CD4-positive, alpha-beta T cell treated with Interferon alpha-2 for 1 hour (primary cell): ENCODE results near the gene FAM234B.

Experiments
- DNase-seq, 2 donors: peaks; one replicate each; pipeline ENCODE4 v3.0.0-alpha.2; 2020 to 2022

Gene FAM234B

GRCh38 chr12:13119826-13120225 lies 75.6 kb downstream of the FAM234B start:
- DNase-seq = no peak

- DNase-seq = no peak
Observed at GRCh38 chr12:13120413-13120812, 76.2 kb downstream of the FAM234B start.

GRCh38 chr12:13121568-13121967 lies 77.4 kb downstream of the FAM234B start:
- DNase-seq = no peak

DNA sequence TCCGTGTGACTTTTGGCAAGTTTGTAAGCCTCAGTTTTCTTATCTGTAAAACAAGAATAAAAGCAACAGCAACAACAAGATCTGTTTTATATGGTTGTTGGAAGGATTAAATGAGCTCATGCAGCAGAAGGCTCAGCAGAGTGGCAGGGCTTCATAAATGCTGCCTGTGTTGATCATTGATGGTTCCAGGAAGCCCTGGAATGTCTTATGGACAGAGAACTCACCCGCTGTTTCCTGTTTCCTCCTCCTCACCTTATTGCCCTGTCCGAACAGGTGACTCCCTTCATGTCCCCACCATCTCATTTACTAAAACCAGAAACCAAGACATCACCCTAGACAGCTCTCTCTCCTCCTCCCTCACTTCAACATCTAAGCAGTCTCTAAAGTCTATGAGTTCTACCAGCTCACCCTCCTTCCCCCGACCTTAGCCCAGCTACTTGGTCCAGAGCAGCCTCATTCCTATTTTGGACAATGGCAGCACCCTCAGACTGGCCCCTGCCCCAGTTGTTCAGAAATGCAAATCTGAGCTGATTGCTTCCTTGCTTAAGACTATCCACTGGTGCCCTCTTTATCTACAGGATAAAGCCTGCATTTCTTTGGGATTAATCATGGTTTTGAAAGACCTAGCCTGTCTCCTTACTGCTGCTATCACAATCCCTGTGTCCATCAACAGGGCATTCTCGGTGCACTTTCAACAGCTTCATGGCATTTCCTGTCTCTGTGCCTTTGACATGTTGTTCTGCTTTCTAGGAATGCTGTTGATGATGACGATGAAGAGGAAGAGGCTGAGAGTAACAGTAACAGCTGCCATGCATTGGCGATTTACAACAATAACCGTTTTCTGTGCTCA lies 80.7 kb downstream of the FAM234B start:
- no peak for DNase-seq

- no peak for DNase-seq
Observed at GRCh38 chr12:13125996-13126395, 81.8 kb downstream of the FAM234B start.

- DNase-seq = no peak
Observed at GRCh38 chr12:13126494-13126893, 82.3 kb downstream of the FAM234B start.

DNA sequence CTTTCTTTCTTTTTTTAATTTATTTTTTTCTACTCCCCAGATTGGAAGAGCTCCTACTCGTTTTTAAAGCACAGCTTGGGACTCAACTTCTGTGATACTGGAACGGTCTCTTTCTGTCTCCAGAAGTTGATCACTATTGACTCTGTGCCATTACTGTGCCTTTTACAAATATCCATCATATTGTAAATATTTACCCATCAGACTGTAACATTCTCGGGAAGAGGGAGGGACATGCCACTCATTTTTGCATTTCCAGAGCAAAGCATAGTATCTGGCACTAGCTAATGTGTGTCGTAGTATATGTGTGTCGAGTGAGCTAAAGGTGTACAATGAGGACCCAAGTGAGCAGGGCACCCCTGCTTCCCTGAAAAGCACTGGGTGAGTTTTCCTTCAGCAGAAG lies 83.3 kb downstream of the FAM234B start:
- no peak for DNase-seq

GRCh38 chr12:13128291-13128965 lies 84.2 kb downstream of the FAM234B start:
- DNase-seq = no peak

DNA sequence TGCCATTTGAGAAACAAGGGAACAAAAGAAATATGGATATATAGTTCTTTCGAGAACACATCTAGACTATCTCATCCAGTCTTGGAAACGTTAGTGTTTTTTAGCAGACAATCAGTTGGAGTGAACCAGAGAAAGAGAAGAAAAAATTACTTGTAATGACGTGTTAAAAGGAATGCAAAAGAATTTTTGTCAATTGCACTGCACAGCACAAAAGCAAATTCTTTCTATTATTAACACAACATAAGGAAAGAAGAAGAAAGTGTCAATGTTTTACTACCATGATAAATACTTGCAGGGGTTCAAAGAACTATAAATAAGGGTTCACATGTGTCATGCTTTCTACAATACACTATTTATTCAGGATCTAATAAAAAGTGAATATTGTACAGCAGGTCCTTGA lies 86.8 kb downstream of the FAM234B start:
- no peak for DNase-seq
